ENCODE measurements around the gene ITFG2.
"Not testable (repeated sequence)": the region's sequence is repeated elsewhere in the genome, so short reads cannot be mapped to it uniquely, and the experiment has no call there.

Gene ITFG2

GRCh38 chr12:2812290-2813213 lies at the start of gene ITFG2:
Gene ITFG2, plus strand, starts transcription at chr12:2812668. Its CDS starts 93 bp downstream, at chr12:2812761.
- Histone ChIP-seq H3K27me3 (ENCODE audit: control insufficient read depth in 2 of 2, insufficient read depth in 2 of 2, low read length in 2 of 2) (no peaks in the 10 kb centered on the region), H3K36me3 (ENCODE audit: control insufficient read depth in 2 of 2, insufficient read depth in 2 of 2, low read length in 2 of 2) (peaks cover under 1 to 9% of the 10 kb centered on the region in 2 donors), H3K9ac (ENCODE audit: low read depth in 1 of 2, low read length in 2 of 2) (peak within 1 kb of the TSS; percentile 82 to 98), H3K4me3 (ENCODE audit: low read length in 2 of 2) (peak within 1 kb of the TSS; percentile 96 to 99), H3K27ac (ENCODE audit: low read depth in 2 of 2, low read length in 2 of 2) (peak within 1 kb of the TSS; percentile 97 to 99), H3K9me3 (ENCODE audit: control insufficient read depth in 2 of 2, low read length in 2 of 2) (no peaks in the 10 kb centered on the region), H3K4me1 (ENCODE audit: control insufficient read depth in 2 of 2, insufficient read depth in 2 of 2, low read length in 2 of 2) (peaks cover 7% of the 10 kb centered on the region in 2 donors)

- Histone ChIP-seq H3K27ac (ENCODE audit: low read depth in 2 of 2, low read length in 2 of 2) (peak overlapping the region; percentile 13 to 28), H3K4me3 (ENCODE audit: low read length in 2 of 2) (peak overlapping the region in 1 of 2 donors; percentile 9)
These were observed 48.1 kb upstream of the ITFG2 start for GRCh38 chr12:2764398-2764797.

GRCh38 chr12:2765052-2765451 lies 47.4 kb upstream of the ITFG2 start:
- Histone ChIP-seq H3K4me1 (ENCODE audit: control insufficient read depth in 2 of 2, insufficient read depth in 2 of 2, low read length in 2 of 2) (peaks cover 17% of the 10 kb centered on the region in 2 donors), H3K36me3 (ENCODE audit: control insufficient read depth in 2 of 2, insufficient read depth in 2 of 2, low read length in 2 of 2) (no peaks in the 10 kb centered on the region), H3K9ac (ENCODE audit: low read depth in 1 of 2, low read length in 2 of 2) (no peak overlapping the region), H3K9me3 (ENCODE audit: control insufficient read depth in 2 of 2, low read length in 2 of 2) (no peaks in the 10 kb centered on the region), H3K27me3 (ENCODE audit: control insufficient read depth in 2 of 2, insufficient read depth in 2 of 2, low read length in 2 of 2) (no peaks in the 10 kb centered on the region), H3K4me3 (ENCODE audit: low read length in 2 of 2) (no peak overlapping the region), H3K27ac (ENCODE audit: low read depth in 2 of 2, low read length in 2 of 2) (peak overlapping the region; percentile 13 to 28)

More at GRCh38 chr12:2764398-2764797, 48.1 kb upstream of the ITFG2 start:
- no peaks in the 10 kb centered on the region for H3K9me3 ChIP-seq (ENCODE audit: control insufficient read depth in 2 of 2, low read length in 2 of 2)
- H3K4me1 ChIP-seq (ENCODE audit: control insufficient read depth in 2 of 2, insufficient read depth in 2 of 2, low read length in 2 of 2) = peaks cover 10 to 17% of the 10 kb centered on the region in 2 donors
- no peaks in the 10 kb centered on the region for H3K36me3 ChIP-seq (ENCODE audit: control insufficient read depth in 2 of 2, insufficient read depth in 2 of 2, low read length in 2 of 2)
- no peak overlapping the region for H3K9ac ChIP-seq (ENCODE audit: low read depth in 1 of 2, low read length in 2 of 2)
- H3K27me3 ChIP-seq (ENCODE audit: control insufficient read depth in 2 of 2, insufficient read depth in 2 of 2, low read length in 2 of 2) = no peaks in the 10 kb centered on the region

GRCh38 chr12:2765608-2766007 lies 46.9 kb upstream of the ITFG2 start:
- Histone ChIP-seq H3K9ac (ENCODE audit: low read depth in 1 of 2, low read length in 2 of 2) (no peak overlapping the region), H3K4me3 (ENCODE audit: low read length in 2 of 2) (no peak overlapping the region), H3K36me3 (ENCODE audit: control insufficient read depth in 2 of 2, insufficient read depth in 2 of 2, low read length in 2 of 2) (no peaks in the 10 kb centered on the region), H3K27ac (ENCODE audit: low read depth in 2 of 2, low read length in 2 of 2) (no peak overlapping the region), H3K27me3 (ENCODE audit: control insufficient read depth in 2 of 2, insufficient read depth in 2 of 2, low read length in 2 of 2) (no peaks in the 10 kb centered on the region), H3K9me3 (ENCODE audit: control insufficient read depth in 2 of 2, low read length in 2 of 2) (no peaks in the 10 kb centered on the region), H3K4me1 (ENCODE audit: control insufficient read depth in 2 of 2, insufficient read depth in 2 of 2, low read length in 2 of 2) (peaks cover 17 to 21% of the 10 kb centered on the region in 2 donors)

- no peaks in the 10 kb centered on the region for H3K27me3 ChIP-seq (ENCODE audit: control insufficient read depth in 2 of 2, insufficient read depth in 2 of 2, low read length in 2 of 2)
- no peak overlapping the region for H3K27ac ChIP-seq (ENCODE audit: low read depth in 2 of 2, low read length in 2 of 2)
- no peaks in the 10 kb centered on the region for H3K36me3 ChIP-seq (ENCODE audit: control insufficient read depth in 2 of 2, insufficient read depth in 2 of 2, low read length in 2 of 2)
- H3K9ac ChIP-seq (ENCODE audit: low read depth in 1 of 2, low read length in 2 of 2) = no peak overlapping the region
- no peaks in the 10 kb centered on the region for H3K9me3 ChIP-seq (ENCODE audit: control insufficient read depth in 2 of 2, low read length in 2 of 2)
- no peak overlapping the region for H3K4me3 ChIP-seq (ENCODE audit: low read length in 2 of 2)
- peaks cover 17 to 21% of the 10 kb centered on the region in 2 donors for H3K4me1 ChIP-seq (ENCODE audit: control insufficient read depth in 2 of 2, insufficient read depth in 2 of 2, low read length in 2 of 2)
These were observed 44.1 kb upstream of the ITFG2 start for GRCh38 chr12:2768224-2768961.

- Histone ChIP-seq H3K36me3 (ENCODE audit: control insufficient read depth in 2 of 2, insufficient read depth in 2 of 2, low read length in 2 of 2) (no peaks in the 10 kb centered on the region), H3K9ac (ENCODE audit: low read depth in 1 of 2, low read length in 2 of 2) (peak overlapping the region in 1 of 2 donors; percentile 34), H3K4me3 (ENCODE audit: low read length in 2 of 2) (peak overlapping the region in 1 of 2 donors; percentile 1), H3K27ac (ENCODE audit: low read depth in 2 of 2, low read length in 2 of 2) (peak overlapping the region; percentile 58 to 61), H3K4me1 (ENCODE audit: control insufficient read depth in 2 of 2, insufficient read depth in 2 of 2, low read length in 2 of 2) (peaks cover 8 to 12% of the 10 kb centered on the region in 2 donors), H3K9me3 (ENCODE audit: control insufficient read depth in 2 of 2, low read length in 2 of 2) (no peaks in the 10 kb centered on the region), H3K27me3 (ENCODE audit: control insufficient read depth in 2 of 2, insufficient read depth in 2 of 2, low read length in 2 of 2) (no peaks in the 10 kb centered on the region)
These were observed 42.5 kb upstream of the ITFG2 start for GRCh38 chr12:2769866-2770533.

GRCh38 chr12:2770544-2770943 lies 41.9 kb upstream of the ITFG2 start:
- not testable (repeated sequence) for H3K9me3 ChIP-seq (ENCODE audit: control insufficient read depth in 2 of 2, low read length in 2 of 2); H3K27me3 ChIP-seq (ENCODE audit: control insufficient read depth in 2 of 2, insufficient read depth in 2 of 2, low read length in 2 of 2); H3K4me3 ChIP-seq (ENCODE audit: low read length in 2 of 2); H3K36me3 ChIP-seq (ENCODE audit: control insufficient read depth in 2 of 2, insufficient read depth in 2 of 2, low read length in 2 of 2); H3K9ac ChIP-seq (ENCODE audit: low read depth in 1 of 2, low read length in 2 of 2)
- Histone ChIP-seq H3K4me1 (ENCODE audit: control insufficient read depth in 2 of 2, insufficient read depth in 2 of 2, low read length in 2 of 2) (peaks cover 5 to 11% of the 10 kb centered on the region in 2 donors), H3K27ac (ENCODE audit: low read depth in 2 of 2, low read length in 2 of 2) (peak overlapping the region; percentile 53 to 58)

- Histone ChIP-seq H3K27me3 (ENCODE audit: control insufficient read depth in 2 of 2, insufficient read depth in 2 of 2, low read length in 2 of 2) (no peaks in the 10 kb centered on the region), H3K27ac (ENCODE audit: low read depth in 2 of 2, low read length in 2 of 2) (no peak overlapping the region), H3K9ac (ENCODE audit: low read depth in 1 of 2, low read length in 2 of 2) (no peak overlapping the region), H3K4me1 (ENCODE audit: control insufficient read depth in 2 of 2, insufficient read depth in 2 of 2, low read length in 2 of 2) (peaks cover 2 to 11% of the 10 kb centered on the region in 2 donors), H3K36me3 (ENCODE audit: control insufficient read depth in 2 of 2, insufficient read depth in 2 of 2, low read length in 2 of 2) (no peaks in the 10 kb centered on the region), H3K4me3 (ENCODE audit: low read length in 2 of 2) (no peak overlapping the region), H3K9me3 (ENCODE audit: control insufficient read depth in 2 of 2, low read length in 2 of 2) (no peaks in the 10 kb centered on the region)
These were observed 40.1 kb upstream of the ITFG2 start for GRCh38 chr12:2772370-2772769.

GRCh38 chr12:2773199-2773875 lies 39.1 kb upstream of the ITFG2 start:
- H3K27me3 ChIP-seq (ENCODE audit: control insufficient read depth in 2 of 2, insufficient read depth in 2 of 2, low read length in 2 of 2) = no peaks in the 10 kb centered on the region
- no peaks in the 10 kb centered on the region for H3K9me3 ChIP-seq (ENCODE audit: control insufficient read depth in 2 of 2, low read length in 2 of 2)
- no peak overlapping the region for H3K4me3 ChIP-seq (ENCODE audit: low read length in 2 of 2)
- no peak overlapping the region for H3K27ac ChIP-seq (ENCODE audit: low read depth in 2 of 2, low read length in 2 of 2)
- peaks cover 0 to 11% of the 10 kb centered on the region in 2 donors for H3K4me1 ChIP-seq (ENCODE audit: control insufficient read depth in 2 of 2, insufficient read depth in 2 of 2, low read length in 2 of 2)
- no peak overlapping the region for H3K9ac ChIP-seq (ENCODE audit: low read depth in 1 of 2, low read length in 2 of 2)
- no peaks in the 10 kb centered on the region for H3K36me3 ChIP-seq (ENCODE audit: control insufficient read depth in 2 of 2, insufficient read depth in 2 of 2, low read length in 2 of 2)

All from mucosa of rectum (tissue), 2 donors.